Small intestine (tissue), 7 donors: ENCODE measurements around the gene GPBAR1. TPM values are rescaled to one million over a fixed set of nuclear protein-coding genes. Genes with fewer than 3 reads are reported as not detected.
A peak's percentile ranks its signal among the peaks of the same experiment; 100 is the strongest.

Experiments used
- DNase-seq, 2 donors: peaks; one replicate each; pipeline versions ENCODE4 v3.0.0 to v3.0.0-alpha.2; 2013
- FAIRE-seq: peaks from 2 replicates; lab custom pipeline; 2012; peaks lifted over from hg19 to GRCh38; lab: Jason Lieb, UNC
- H3K27ac ChIP-seq, 3 donors: one replicate each; pipeline ENCODE4 v1.5.1; 2013; ENCODE audit warnings: low read length in 2 of 3, mild to moderate bottlenecking in 2 of 3, control low read depth in 1 of 3, inconsistent platforms in 1 of 3, low read depth in 1 of 3, moderate library complexity in 1 of 3
- H3K27me3 ChIP-seq, 3 donors: one replicate each; pipeline ENCODE4 v1.6.1; 2013; ENCODE audit warnings: low read length in 3 of 3, inconsistent platforms in 1 of 3; ENCODE audit not compliant: control insufficient read depth in 3 of 3, insufficient read depth in 3 of 3
- H3K36me3 ChIP-seq, 3 donors: one replicate each; pipeline ENCODE4 v1.6.1; 2013; ENCODE audit warnings: low read length in 3 of 3, inconsistent platforms in 1 of 3, low read depth in 1 of 3, mild to moderate bottlenecking in 1 of 3, moderate library complexity in 1 of 3; ENCODE audit not compliant: control insufficient read depth in 3 of 3, insufficient read depth in 2 of 3
- H3K4me1 ChIP-seq, 3 donors: one replicate each; pipeline ENCODE4 v1.6.1; 2013; ENCODE audit warnings: low read length in 2 of 3, inconsistent platforms in 1 of 3, low read depth in 1 of 3, mild to moderate bottlenecking in 1 of 3, moderate library complexity in 1 of 3; ENCODE audit not compliant: control insufficient read depth in 3 of 3, insufficient read depth in 2 of 3
- H3K4me3 ChIP-seq, 3 donors: one replicate each; pipeline ENCODE4 v1.5.1; 2013; ENCODE audit warnings: low read length in 3 of 3, control low read depth in 1 of 3, inconsistent platforms in 1 of 3, low read depth in 1 of 3, mild to moderate bottlenecking in 1 of 3, moderate library complexity in 1 of 3
- H3K9me3 ChIP-seq, 2 donors: one replicate each; pipeline ENCODE4 v1.6.1; 2013; ENCODE audit warnings: low read depth in 1 of 2, low read length in 1 of 2; ENCODE audit not compliant: control insufficient read depth in 2 of 2, insufficient read depth in 1 of 2
- WGBS, 3 donors: extraction: QIAGEN DNeasy Blood & Tissue Kit; methylation state at CpG; one replicate each; pipeline ENCODE4 v1.1.7; 2013; 5-methylcytosine and 5-hydroxymethylcytosine counted together
- polyA plus RNA-seq, 4 donors: library from polyadenylated mRNA; stranded (reverse) in 3 of 4; unstranded in 1 of 4; fragments of 200-250 nt in 3 of 4; fragments of 120-200 nt in 1 of 4; gene quantifications; one replicate each; pipeline versions ENCODE4 v1.2.1 to v1.2.3, GENCODE V29; 2013
- donor health status: healthy with polysubstance abuse.
- donor health status: control.
- donor health status: control.
- donor health status: Bipolar disorder and iron deficiency.
- donor health status: healthy.

Gene GPBAR1
- polyA plus RNA-seq, 4 donors = 1.3 to 3.9 (median 1.6) TPM

- no peaks in the 10 kb centered on the region for H3K9me3 ChIP-seq
- H3K4me1 ChIP-seq = peaks cover 8 to 52% (median 13%) of the 10 kb centered on the region in 3 donors
- H3K27ac ChIP-seq = no peak overlapping the region
- FAIRE-seq = no peak
- WGBS, 3 donors = 83 to 91% (median 90%) methylated on average over 14 to 15 of the region's 15 CpGs
- peaks cover 0 to 72% (median 5%) of the 10 kb centered on the region in 3 donors for H3K36me3 ChIP-seq
- DNase-seq = no peak
- H3K4me3 ChIP-seq = no peak overlapping the region
- H3K27me3 ChIP-seq = no peaks in the 10 kb centered on the region
Observed at GRCh38 chr2:218266316-218266979, 5.6 kb downstream of the GPBAR1 start.

GRCh38 chr2:218267259-218267658 is 6.4 kb downstream of the GPBAR1 start:
- no peaks in the 10 kb centered on the region for H3K27me3 ChIP-seq

GRCh38 chr2:218269900-218270720 is 9.3 kb downstream of the GPBAR1 start, which contains the start of the genes AAMP and PNKD:
Gene AAMP, minus strand, starts transcription at chr2:218270137. Its CDS starts 51 bp downstream, at chr2:218270086.
Gene PNKD, plus strand, starts transcription at chr2:218270519. Its CDS starts 17 bp downstream, at chr2:218270536.
- peak; percentile 85 for FAIRE-seq
- peak within 1 kb of the TSS; percentile 70 to 84 (median 75) for H3K27ac ChIP-seq
- no peaks in the 10 kb centered on the region for H3K27me3 ChIP-seq
- H3K36me3 ChIP-seq = peaks cover 3 to 68% (median 7%) of the 10 kb centered on the region in 3 donors
- DNase-seq = peak; percentile 100
- H3K9me3 ChIP-seq = no peaks in the 10 kb centered on the region
- peak within 1 kb of the TSS; percentile 78 to 90 (median 78) for H3K4me3 ChIP-seq
- WGBS, 3 donors = 0 to 1% (median 1%) methylated on average over 41 to 64 of the region's 64 CpGs
- H3K4me1 ChIP-seq = peaks cover 2 to 32% (median 4%) of the 10 kb centered on the region in 3 donors

More at GRCh38 chr2:218267259-218267658, 6.4 kb downstream of the GPBAR1 start:
- Histone ChIP-seq H3K4me1 (peaks cover 8 to 52% (median 10%) of the 10 kb centered on the region in 3 donors), H3K27ac (no peak overlapping the region), H3K4me3 (no peak overlapping the region), H3K9me3 (no peaks in the 10 kb centered on the region), H3K36me3 (peaks cover 0 to 68% (median 5%) of the 10 kb centered on the region in 3 donors)
- FAIRE-seq (no peak), DNase-seq (no peak)
- whole genome bisulfite sequencing, 3 donors = 94 to 98% (median 95%) methylated on average over 6 of the region's 6 CpGs

- DNase-seq (peak in 1 of 2 donors; percentile 55), FAIRE-seq (no peak)
- peak overlapping the region; percentile 58 to 90 (median 78) for H3K4me3 ChIP-seq
- H3K4me1 ChIP-seq = peaks cover 0 to 28% (median 4%) of the 10 kb centered on the region in 3 donors
- peak overlapping the region; percentile 49 to 77 (median 66) for H3K27ac ChIP-seq
- no peaks in the 10 kb centered on the region for H3K9me3 ChIP-seq
- 2 to 6% (median 4%) methylated on average over 23 of the region's 23 CpGs for WGBS, 3 donors
- H3K36me3 ChIP-seq = peaks cover 3 to 68% (median 14%) of the 10 kb centered on the region in 3 donors
- no peaks in the 10 kb centered on the region for H3K27me3 ChIP-seq
Observed at GRCh38 chr2:218270721-218271486, 10.1 kb downstream of the GPBAR1 start.

- H3K4me1 ChIP-seq = peaks cover 0 to 28% (median 4%) of the 10 kb centered on the region in 3 donors
- 14 to 48% (median 15%) methylated on average over 4 of the region's 4 CpGs for WGBS, 3 donors
- peak overlapping the region; percentile 14 to 90 (median 78) for H3K4me3 ChIP-seq
- no peak for FAIRE-seq
- no peaks in the 10 kb centered on the region for H3K27me3 ChIP-seq
- H3K9me3 ChIP-seq = no peaks in the 10 kb centered on the region
- H3K27ac ChIP-seq = peak overlapping the region; percentile 49 to 77 (median 66)
- H3K36me3 ChIP-seq = peaks cover 3 to 68% (median 19%) of the 10 kb centered on the region in 3 donors
- peak in 1 of 2 donors; percentile 51 for DNase-seq
Observed at GRCh38 chr2:218271487-218271797, 10.6 kb downstream of the GPBAR1 start.

GRCh38 chr2:218271865-218272530 is 11.2 kb downstream of the GPBAR1 start:
- Histone ChIP-seq H3K27me3 (no peaks in the 10 kb centered on the region), H3K4me1 (peaks cover 0 to 28% (median 4%) of the 10 kb centered on the region in 3 donors), H3K36me3 (peaks cover 3 to 68% (median 22%) of the 10 kb centered on the region in 3 donors), H3K9me3 (no peaks in the 10 kb centered on the region), H3K4me3 (peak overlapping the region in 1 of 3 donors; percentile 90), H3K27ac (peak overlapping the region; percentile 66 to 80 (median 77))
- no peak for FAIRE-seq
- DNase-seq = peak in 1 of 2 donors; percentile 34
- 45 to 55% (median 54%) methylated on average over 5 of the region's 5 CpGs for WGBS, 3 donors

- no peak overlapping the region for H3K4me3 ChIP-seq
- FAIRE-seq (no peak), DNase-seq (peak; percentile 92 to 98)
- no peaks in the 10 kb centered on the region for H3K9me3 ChIP-seq
- 17 to 25% (median 19%) methylated on average over 18 of the region's 18 CpGs for WGBS, 3 donors
- no peaks in the 10 kb centered on the region for H3K27me3 ChIP-seq
- peaks cover 3 to 68% (median 24%) of the 10 kb centered on the region in 3 donors for H3K36me3 ChIP-seq
- H3K27ac ChIP-seq = peak overlapping the region; percentile 48 to 80 (median 77)
- H3K4me1 ChIP-seq = peaks cover 0 to 28% (median 4%) of the 10 kb centered on the region in 3 donors
Observed at GRCh38 chr2:218272531-218273212, 11.9 kb downstream of the GPBAR1 start.
